ENCODE results near the gene LSM14A.
"Not testable (repeated sequence)": the region's sequence is repeated elsewhere in the genome, so short reads cannot be mapped to it uniquely, and the experiment has no call there.

The LSM14A gene

DNA sequence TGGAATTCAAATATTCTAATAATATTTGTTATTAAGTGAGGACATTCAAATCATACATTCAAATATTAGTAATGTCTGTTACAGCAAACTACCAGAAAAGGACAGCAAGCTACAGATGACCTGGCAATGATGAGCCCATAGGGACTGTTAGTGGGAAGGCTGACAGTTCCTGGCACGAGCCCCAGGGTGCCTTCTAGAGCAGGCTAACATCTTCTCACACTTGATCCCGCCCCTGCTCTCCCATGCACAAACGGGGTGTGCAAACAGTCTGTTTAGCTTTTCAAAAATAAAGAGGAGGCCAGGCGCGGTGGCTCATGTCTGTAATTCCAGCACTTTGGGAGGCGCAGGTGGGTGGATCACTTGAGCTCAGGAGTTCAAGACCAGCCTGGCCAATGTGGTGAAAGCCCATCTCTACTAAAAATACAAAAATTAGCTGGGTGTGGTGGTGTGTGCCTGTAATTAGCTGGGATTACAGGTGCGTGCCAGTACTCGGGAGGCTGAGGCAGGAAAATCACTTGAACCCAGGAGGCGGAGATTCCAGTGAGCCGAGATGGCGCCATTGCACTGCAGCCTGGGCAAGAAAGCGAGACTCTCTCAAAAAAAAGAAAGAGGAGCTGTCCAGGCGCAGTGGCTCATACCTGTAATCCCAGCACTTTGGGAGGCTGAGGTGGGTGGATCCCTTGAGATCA, 72.5 kb downstream of the LSM14A start:
- no peak overlapping the region for H3K4me3 ChIP-seq (ENCODE audit: low read length)
- H3K36me3 ChIP-seq (replicated peaks; ENCODE audit: insufficient read depth, low read length) = no peaks in the 10 kb centered on the region
- H3F3A ChIP-seq (ENCODE audit: insufficient read depth, low read length) = no peaks in the 10 kb centered on the region
- no peaks in the 10 kb centered on the region for H3K4me1 ChIP-seq (ENCODE audit: low read length)
- H3K9me3 ChIP-seq (replicated peaks; ENCODE audit: insufficient read depth, low read length) = no peaks in the 10 kb centered on the region
- H3K9me2 ChIP-seq (replicated peaks; ENCODE audit: insufficient read depth, low read length) = no peaks in the 10 kb centered on the region
- H3K9ac ChIP-seq (ENCODE audit: low read length) = no peak overlapping the region
- H2AFZ ChIP-seq (ENCODE audit: low read length) = no peak overlapping the region
- H3K27me3 ChIP-seq (replicated peaks; ENCODE audit: insufficient read depth, low read length) = no peaks in the 10 kb centered on the region
- no peak for DNase-seq
- no peak overlapping the region for H3K4me2 ChIP-seq (ENCODE audit: low read depth, low read length)
- no peaks in the 10 kb centered on the region for H4K20me1 ChIP-seq (ENCODE audit: insufficient read depth, low read length)
- H3K79me2 ChIP-seq (ENCODE audit: low read length) = no peaks in the 10 kb centered on the region
- no peak overlapping the region for H3K27ac ChIP-seq (ENCODE audit: low read length)
- TF ChIP-seq, protein P1, sequence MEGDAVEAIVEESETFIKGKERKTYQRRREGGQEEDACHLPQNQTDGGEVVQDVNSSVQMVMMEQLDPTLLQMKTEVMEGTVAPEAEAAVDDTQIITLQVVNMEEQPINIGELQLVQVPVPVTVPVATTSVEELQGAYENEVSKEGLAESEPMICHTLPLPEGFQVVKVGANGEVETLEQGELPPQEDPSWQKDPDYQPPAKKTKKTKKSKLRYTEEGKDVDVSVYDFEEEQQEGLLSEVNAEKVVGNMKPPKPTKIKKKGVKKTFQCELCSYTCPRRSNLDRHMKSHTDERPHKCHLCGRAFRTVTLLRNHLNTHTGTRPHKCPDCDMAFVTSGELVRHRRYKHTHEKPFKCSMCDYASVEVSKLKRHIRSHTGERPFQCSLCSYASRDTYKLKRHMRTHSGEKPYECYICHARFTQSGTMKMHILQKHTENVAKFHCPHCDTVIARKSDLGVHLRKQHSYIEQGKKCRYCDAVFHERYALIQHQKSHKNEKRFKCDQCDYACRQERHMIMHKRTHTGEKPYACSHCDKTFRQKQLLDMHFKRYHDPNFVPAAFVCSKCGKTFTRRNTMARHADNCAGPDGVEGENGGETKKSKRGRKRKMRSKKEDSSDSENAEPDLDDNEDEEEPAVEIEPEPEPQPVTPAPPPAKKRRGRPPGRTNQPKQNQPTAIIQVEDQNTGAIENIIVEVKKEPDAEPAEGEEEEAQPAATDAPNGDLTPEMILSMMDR (IDR thresholded peaks at IDR 0.05; ENCODE audit: low read length) = no peak
- TF ChIP-seq EZH2phosphoT487 (IDR thresholded peaks at IDR 0.05; ENCODE audit: low read length) (no peak), EZH2 (optimal IDR thresholded peaks at IDR 0.05; ENCODE audit: low read depth, low read length) (no peak)

DNA sequence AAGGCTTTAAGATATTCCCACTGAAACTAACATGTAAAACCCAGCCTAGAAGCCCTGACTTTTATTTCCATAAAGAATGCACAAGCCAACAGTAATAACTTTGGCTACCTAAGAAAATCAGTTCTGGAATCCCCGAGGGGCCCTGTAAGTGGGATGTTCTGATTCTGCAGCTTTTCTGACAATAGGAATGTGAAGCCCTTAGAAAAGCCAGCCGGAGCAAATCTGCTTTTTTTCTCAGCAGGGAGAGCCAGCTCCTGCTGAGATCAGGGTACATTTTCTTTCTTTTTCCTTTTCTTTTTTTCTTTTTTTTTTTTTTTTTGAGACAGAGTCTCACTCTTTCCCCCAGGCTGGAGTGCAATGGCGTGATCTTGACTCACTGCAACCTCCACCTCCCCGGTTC, 74.0 kb downstream of the LSM14A start:
- no peak overlapping the region for H3K4me3 ChIP-seq (ENCODE audit: low read length)
- no peak overlapping the region for H3K9ac ChIP-seq (ENCODE audit: low read length)
- H3K4me1 ChIP-seq (ENCODE audit: low read length) = no peaks in the 10 kb centered on the region
- no peaks in the 10 kb centered on the region for H3K36me3 ChIP-seq (replicated peaks; ENCODE audit: insufficient read depth, low read length)
- H3K27ac ChIP-seq (ENCODE audit: low read length) = no peak overlapping the region
- no peak for DNase-seq
- H2AFZ ChIP-seq (ENCODE audit: low read length) = no peak overlapping the region
- no peaks in the 10 kb centered on the region for H3K27me3 ChIP-seq (replicated peaks; ENCODE audit: insufficient read depth, low read length)
- no peak for TF ChIP-seq EZH2 (optimal IDR thresholded peaks at IDR 0.05; ENCODE audit: low read depth, low read length)
- TF ChIP-seq, protein P1 (IDR thresholded peaks at IDR 0.05; ENCODE audit: low read length) = no peak
- TF ChIP-seq EZH2phosphoT487 (IDR thresholded peaks at IDR 0.05; ENCODE audit: low read length) = no peak
- no peaks in the 10 kb centered on the region for H3F3A ChIP-seq (ENCODE audit: insufficient read depth, low read length)
- no peaks in the 10 kb centered on the region for H4K20me1 ChIP-seq (ENCODE audit: insufficient read depth, low read length)
- H3K4me2 ChIP-seq (ENCODE audit: low read depth, low read length) = no peak overlapping the region
- no peaks in the 10 kb centered on the region for H3K9me2 ChIP-seq (replicated peaks; ENCODE audit: insufficient read depth, low read length)
- no peaks in the 10 kb centered on the region for H3K9me3 ChIP-seq (replicated peaks; ENCODE audit: insufficient read depth, low read length)
- no peaks in the 10 kb centered on the region for H3K79me2 ChIP-seq (ENCODE audit: low read length)

DNA sequence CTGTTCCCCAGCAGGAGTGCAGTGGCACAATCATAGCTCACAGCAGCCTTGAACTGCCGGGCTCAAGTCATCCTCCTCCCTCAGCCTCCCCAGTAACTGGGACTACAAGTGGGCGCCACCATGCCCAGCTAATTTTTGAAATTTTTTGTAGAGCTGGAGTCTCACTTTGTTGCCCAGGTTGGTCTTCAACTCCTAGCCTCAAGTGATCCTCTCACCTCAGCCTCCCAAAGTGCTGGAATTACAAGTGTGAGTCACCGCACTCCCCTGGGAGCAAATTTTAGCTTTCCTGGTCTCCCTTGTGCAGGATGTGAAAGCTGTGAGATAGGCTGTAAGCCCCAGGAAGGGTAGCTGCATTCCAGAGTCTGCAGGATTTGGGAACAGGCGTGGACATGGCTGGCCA, 76.6 kb downstream of the LSM14A start:
- H3K36me3 ChIP-seq (replicated peaks; ENCODE audit: insufficient read depth, low read length) = no peaks in the 10 kb centered on the region
- no peaks in the 10 kb centered on the region for H3K4me1 ChIP-seq (ENCODE audit: low read length)
- no peaks in the 10 kb centered on the region for H3K9me2 ChIP-seq (replicated peaks; ENCODE audit: insufficient read depth, low read length)
- DNase-seq = no peak
- no peaks in the 10 kb centered on the region for H3F3A ChIP-seq (ENCODE audit: insufficient read depth, low read length)
- H3K27ac ChIP-seq (ENCODE audit: low read length) = no peak overlapping the region
- no peak overlapping the region for H3K4me2 ChIP-seq (ENCODE audit: low read depth, low read length)
- H4K20me1 ChIP-seq (ENCODE audit: insufficient read depth, low read length) = no peaks in the 10 kb centered on the region
- no peaks in the 10 kb centered on the region for H3K9me3 ChIP-seq (replicated peaks; ENCODE audit: insufficient read depth, low read length)
- H2AFZ ChIP-seq (ENCODE audit: low read length) = no peak overlapping the region
- H3K27me3 ChIP-seq (replicated peaks; ENCODE audit: insufficient read depth, low read length) = no peaks in the 10 kb centered on the region
- no peak overlapping the region for H3K9ac ChIP-seq (ENCODE audit: low read length)
- no peaks in the 10 kb centered on the region for H3K79me2 ChIP-seq (ENCODE audit: low read length)
- TF ChIP-seq EZH2phosphoT487 (IDR thresholded peaks at IDR 0.05; ENCODE audit: low read length) = no peak
- TF ChIP-seq, protein P1 (IDR thresholded peaks at IDR 0.05; ENCODE audit: low read length) = no peak
- no peak for TF ChIP-seq EZH2 (optimal IDR thresholded peaks at IDR 0.05; ENCODE audit: low read depth, low read length)
- H3K4me3 ChIP-seq (ENCODE audit: low read length) = no peak overlapping the region

DNA sequence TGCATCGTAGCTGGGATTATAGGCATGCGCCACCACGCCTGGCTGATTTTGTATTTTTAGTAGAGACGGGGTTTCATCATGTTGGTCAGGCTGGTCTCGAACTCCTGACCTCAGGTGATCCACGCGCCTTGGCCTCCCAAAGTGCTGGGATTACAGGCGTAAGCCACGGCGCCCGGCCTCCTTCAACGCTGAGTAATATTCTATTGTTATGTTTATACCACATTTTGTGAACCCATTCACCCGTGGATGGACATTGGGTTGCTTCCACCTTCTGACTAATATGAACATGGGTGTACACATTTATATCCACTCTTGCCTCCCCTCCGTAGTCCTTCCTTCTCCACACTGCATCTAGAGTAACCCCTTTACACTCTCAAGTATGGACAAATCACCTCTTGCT, 80.9 kb downstream of the LSM14A start:
- not testable (repeated sequence) for H3F3A ChIP-seq (ENCODE audit: insufficient read depth, low read length); H3K9me2 ChIP-seq (replicated peaks; ENCODE audit: insufficient read depth, low read length); DNase-seq; H3K27me3 ChIP-seq (replicated peaks; ENCODE audit: insufficient read depth, low read length); H3K4me3 ChIP-seq (ENCODE audit: low read length); H3K9me3 ChIP-seq (replicated peaks; ENCODE audit: insufficient read depth, low read length); H3K27ac ChIP-seq (ENCODE audit: low read length); H3K9ac ChIP-seq (ENCODE audit: low read length); H4K20me1 ChIP-seq (ENCODE audit: insufficient read depth, low read length); H3K4me1 ChIP-seq (ENCODE audit: low read length); H3K36me3 ChIP-seq (replicated peaks; ENCODE audit: insufficient read depth, low read length)
- H3K4me2 ChIP-seq (ENCODE audit: low read depth, low read length) = peak overlapping the region; percentile 68; the same call in 1 of the 2 replicates
- peak overlapping the region; percentile 93; the same call in 1 of the 2 replicates for H2AFZ ChIP-seq (ENCODE audit: low read length)
- H3K79me2 ChIP-seq (ENCODE audit: low read length) = peaks cover 26% of the 10 kb centered on the region

DNA sequence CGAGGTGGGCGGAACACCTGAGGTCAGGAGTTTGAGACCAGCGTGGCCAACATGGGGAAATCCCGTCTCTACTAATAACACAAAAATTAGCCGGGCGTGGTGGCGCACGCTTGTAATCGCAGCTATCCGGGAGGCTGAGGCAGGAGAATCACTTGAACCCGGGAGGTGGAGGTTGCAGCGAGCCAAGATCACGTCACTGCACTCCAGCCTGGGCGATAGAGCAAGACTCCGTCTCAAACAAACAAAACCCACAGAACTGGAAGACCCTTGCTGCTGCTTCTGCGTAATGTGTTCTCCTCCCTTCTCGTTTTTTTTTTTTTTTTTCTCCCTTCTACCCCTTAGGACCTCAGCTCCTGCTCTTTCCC, 81.4 kb downstream of the LSM14A start:
- H3K79me2 ChIP-seq (ENCODE audit: low read length) = peaks cover 26% of the 10 kb centered on the region
- H3K36me3 ChIP-seq (replicated peaks; ENCODE audit: insufficient read depth, low read length); H3K27ac ChIP-seq (ENCODE audit: low read length): not testable (repeated sequence)

More for the DNA sequence above, 81.4 kb downstream of the LSM14A start:
- not testable (repeated sequence) for H4K20me1 ChIP-seq (ENCODE audit: insufficient read depth, low read length); H3K9me3 ChIP-seq (replicated peaks; ENCODE audit: insufficient read depth, low read length); H3K9me2 ChIP-seq (replicated peaks; ENCODE audit: insufficient read depth, low read length); H3F3A ChIP-seq (ENCODE audit: insufficient read depth, low read length); H3K4me1 ChIP-seq (ENCODE audit: low read length); DNase-seq; H3K27me3 ChIP-seq (replicated peaks; ENCODE audit: insufficient read depth, low read length)
- H3K4me3 ChIP-seq (ENCODE audit: low read length) = peak overlapping the region; percentile 70
- peak overlapping the region; percentile 93 for H2AFZ ChIP-seq (ENCODE audit: low read length)
- H3K4me2 ChIP-seq (ENCODE audit: low read depth, low read length) = peak overlapping the region; percentile 68; the same call in 1 of the 2 replicates
- peak overlapping the region; percentile 88; the same call in 1 of the 2 replicates for H3K9ac ChIP-seq (ENCODE audit: low read length)

Data from MM.1S (cell line).